ENCODE measurements around the gene BCAM. TPM values are rescaled to one million over a fixed set of nuclear protein-coding genes. Genes with fewer than 3 reads are reported as not detected.

Gene BCAM
- total and polyA plus RNA-seq, 2 of the 4 experiments (the other 2 are of a cell fraction): 2.3 to 35.7 TPM

DNA sequence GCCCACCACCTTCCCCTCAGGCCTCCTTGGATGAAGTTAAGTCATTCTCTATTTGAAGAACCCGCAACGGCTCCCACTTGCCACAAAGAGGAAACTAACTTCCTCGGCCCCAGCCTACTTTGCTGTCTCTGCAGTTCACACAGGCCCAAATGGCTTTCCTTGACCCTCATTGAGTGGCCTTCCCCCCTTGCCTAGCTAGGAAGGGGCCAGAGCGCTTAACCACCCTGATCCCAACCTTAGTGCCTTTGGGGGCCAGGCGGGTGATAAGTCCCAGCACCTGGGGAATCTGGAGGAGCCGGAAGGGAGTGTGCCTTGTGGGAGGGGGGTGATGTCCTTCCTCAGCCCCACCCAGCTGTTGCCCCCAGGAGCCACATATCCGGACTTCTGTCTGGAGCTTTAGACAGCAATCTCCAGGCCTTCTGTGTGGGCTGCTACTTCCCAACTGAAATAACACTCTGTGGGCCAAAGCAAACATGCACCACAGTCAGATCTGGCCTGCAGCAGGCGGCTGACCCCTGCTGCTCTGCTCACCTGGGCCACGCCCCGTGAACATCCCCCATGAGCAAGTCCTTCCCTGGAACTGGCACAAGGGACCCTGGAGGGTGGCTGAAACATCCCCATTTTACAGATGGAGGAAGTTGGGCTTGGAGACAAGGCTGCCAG is 47.6 kb downstream of the BCAM start:
- no peak overlapping the region for H3K4me2 ChIP-seq (ENCODE audit: low read depth, low read length)
- no peak for DNase-seq

More for the DNA sequence above, 47.6 kb downstream of the BCAM start:
- no peak overlapping the region for H3K56ac ChIP-seq (ENCODE audit: extremely low read depth, insufficient read depth, low read length)
- no peak for ATAC-seq (ENCODE audit: low read depth)
- BruUV-seq (replicated peaks): no TSS peak
- peaks cover 83% of the 10 kb centered on the region for H4K20me1 ChIP-seq (ENCODE audit: insufficient read depth, low read length)
- ChIA-PET CTCF (interaction anchor here (0.7 kb wide), 1 partner anchor 21 kb away, joined by 3 read pairs; no protein-coding TSS in a partner anchor), POLR2A (ENCODE audit: unreplicated experiment) (no interaction called here)
- no peak overlapping the region for H3K27ac ChIP-seq (ENCODE audit: insufficient read depth, low read length)
- no peak overlapping the region for H2AK5ac ChIP-seq (ENCODE audit: low read depth, low read length)
- H3K4ac ChIP-seq (ENCODE audit: low read depth, low read length): no peak overlapping the region
- no peaks in the 10 kb centered on the region for H3K4me1 ChIP-seq (ENCODE audit: control insufficient read depth, insufficient read depth, low read length)
- no peak overlapping the region for H3K9ac ChIP-seq (ENCODE audit: low read depth, low read length)
- intact Hi-C loops (cut with micrococcal nuclease): no loop called here
- no peak overlapping the region for H2BK15ac ChIP-seq (ENCODE audit: low read depth, low read length)
- peak overlapping the region; percentile 3 for H2AFZ ChIP-seq (replicated peaks; ENCODE audit: low read length, poor library complexity)
- peaks cover 12 to 71% of the 10 kb centered on the region in 2 experiments for H3K79me1 ChIP-seq (ENCODE audit: low read depth in 1 of 2, low read length in 2 of 2)
- no peak overlapping the region for H3K4me3 ChIP-seq (ENCODE audit: insufficient read depth, low read depth, low read length)
- H3K14ac ChIP-seq (replicated peaks; ENCODE audit: low read depth, low read length): no peak overlapping the region
- H3K9me3 ChIP-seq (ENCODE audit: control insufficient read depth, insufficient read depth, low read length): no peaks in the 10 kb centered on the region
- no peak overlapping the region for H2BK120ac ChIP-seq (ENCODE audit: low read depth, low read length)
- no peak overlapping the region for H2BK20ac ChIP-seq (ENCODE audit: low read depth, low read length)
- H3K27me3 ChIP-seq (ENCODE audit: control insufficient read depth, insufficient read depth, low read length): no peaks in the 10 kb centered on the region
- H3K36me3 ChIP-seq (ENCODE audit: control insufficient read depth, insufficient read depth, low read length): peaks cover 28% of the 10 kb centered on the region
- H4K8ac ChIP-seq (ENCODE audit: low read depth in 2 of 2, low read length in 2 of 2): no peak overlapping the region
- H3K9me1 ChIP-seq (ENCODE audit: insufficient read depth, low read length): peaks cover 12% of the 10 kb centered on the region
- H2AK9ac ChIP-seq (replicated peaks; ENCODE audit: low read depth, low read length, poor library complexity): no peak overlapping the region
- no peak for TF ChIP-seq POLR2A (IDR thresholded peaks at IDR 0.05; ENCODE audit: low read depth, low read length)
- no peak for TF ChIP-seq RAD21 (IDR thresholded peaks at IDR 0.05; ENCODE audit: low read length)
- TF ChIP-seq, protein P1, sequence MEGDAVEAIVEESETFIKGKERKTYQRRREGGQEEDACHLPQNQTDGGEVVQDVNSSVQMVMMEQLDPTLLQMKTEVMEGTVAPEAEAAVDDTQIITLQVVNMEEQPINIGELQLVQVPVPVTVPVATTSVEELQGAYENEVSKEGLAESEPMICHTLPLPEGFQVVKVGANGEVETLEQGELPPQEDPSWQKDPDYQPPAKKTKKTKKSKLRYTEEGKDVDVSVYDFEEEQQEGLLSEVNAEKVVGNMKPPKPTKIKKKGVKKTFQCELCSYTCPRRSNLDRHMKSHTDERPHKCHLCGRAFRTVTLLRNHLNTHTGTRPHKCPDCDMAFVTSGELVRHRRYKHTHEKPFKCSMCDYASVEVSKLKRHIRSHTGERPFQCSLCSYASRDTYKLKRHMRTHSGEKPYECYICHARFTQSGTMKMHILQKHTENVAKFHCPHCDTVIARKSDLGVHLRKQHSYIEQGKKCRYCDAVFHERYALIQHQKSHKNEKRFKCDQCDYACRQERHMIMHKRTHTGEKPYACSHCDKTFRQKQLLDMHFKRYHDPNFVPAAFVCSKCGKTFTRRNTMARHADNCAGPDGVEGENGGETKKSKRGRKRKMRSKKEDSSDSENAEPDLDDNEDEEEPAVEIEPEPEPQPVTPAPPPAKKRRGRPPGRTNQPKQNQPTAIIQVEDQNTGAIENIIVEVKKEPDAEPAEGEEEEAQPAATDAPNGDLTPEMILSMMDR (conservative IDR thresholded peaks at IDR 0.05; ENCODE audit: low read depth, low read length): no peak
- TF ChIP-seq CEBPB (IDR thresholded peaks at IDR 0.05; ENCODE audit: low read depth, low read length): no peak
- no peak for TF ChIP-seq SMC3 (IDR thresholded peaks at IDR 0.05; ENCODE audit: low read depth, low read length)
- TF ChIP-seq BHLHE40 (IDR thresholded peaks at IDR 0.05; ENCODE audit: low read depth, low read length): no peak
- dilution Hi-C loops (cut with HindIII; ENCODE audit: low sequenced_read_pairs, unreplicated experiment): no loop called here
- H4K91ac ChIP-seq (ENCODE audit: insufficient read depth, low read depth, low read length): no peak overlapping the region
- in situ Hi-C loops (cut with MboI; ENCODE audit: low sequenced_read_pairs): no loop called here
- no peak overlapping the region for H2BK5ac ChIP-seq (ENCODE audit: low read depth, low read length, poor library complexity, severe bottlenecking)
- no peak overlapping the region for H4K5ac ChIP-seq (ENCODE audit: low read depth, low read length)
- H3K23ac ChIP-seq (ENCODE audit: low read depth, low read length): no peak overlapping the region
- H3K18ac ChIP-seq (ENCODE audit: low read depth, low read length): no peak overlapping the region
- 83% methylated on average over 2 of the region's 10 CpGs; no CpG with 5 or more reads in 1 of the 2 experiments for WGBS, 2 experiments (ENCODE audit: extremely low coverage in 2 of 2, insufficient read length in 1 of 2)
